Mesendoderm (in vitro differentiated cells): ENCODE data around the gene RNF220.

ENCODE experiments used
- DNase-seq: peaks from one replicate; pipeline ENCODE4 v3.0.0; 2013
- H2AK5ac ChIP-seq: 2 replicates; pipeline ENCODE4 v1.6.1; 2013; ENCODE audit warnings: low read length, inconsistent platforms
- H2BK120ac ChIP-seq: 2 replicates; pipeline ENCODE4 v1.6.1; 2013; ENCODE audit warnings: low read depth, mild to moderate bottlenecking, low read length, moderate library complexity, mixed read lengths
- H2BK15ac ChIP-seq: replicated peaks from 2 replicates; pipeline ENCODE4 v1.6.1; 2013; ENCODE audit warnings: low read depth, mild to moderate bottlenecking, moderate library complexity
- H2BK5ac ChIP-seq: 2 replicates; pipeline ENCODE4 v1.6.1; 2013; ENCODE audit warnings: low read length, inconsistent platforms
- H3K18ac ChIP-seq: 2 replicates; pipeline ENCODE4 v1.6.1; 2013; ENCODE audit warnings: mild to moderate bottlenecking, low read length, mixed read lengths
- H3K23ac ChIP-seq: one replicate; pipeline ENCODE4 v1.6.1; 2013; ENCODE audit warnings: low read length
- H3K27ac ChIP-seq: 2 replicates; pipeline ENCODE4 v1.5.1; 2013; ENCODE audit warnings: low read depth, mild to moderate bottlenecking, inconsistent platforms, low read length, moderate library complexity
- H3K27me3 ChIP-seq: 2 replicates; pipeline ENCODE4 v1.6.1; 2013; ENCODE audit warnings: low read length, control low read depth, mild to moderate bottlenecking, inconsistent platforms; ENCODE audit not compliant: insufficient read depth, poor library complexity
- H3K36me3 ChIP-seq: 2 replicates; pipeline ENCODE4 v1.6.1; 2013; ENCODE audit warnings: low read length, inconsistent platforms; ENCODE audit not compliant: control insufficient read depth, insufficient read depth
- H3K4ac ChIP-seq: one replicate; pipeline ENCODE4 v1.6.1; 2013; ENCODE audit warnings: low read depth, mild to moderate bottlenecking, low read length, moderate library complexity
- H3K4me1 ChIP-seq: 2 replicates; pipeline ENCODE4 v1.6.1; 2013; ENCODE audit warnings: low read depth, low read length, inconsistent platforms; ENCODE audit not compliant: control insufficient read depth
- H3K4me2 ChIP-seq: 2 replicates; pipeline ENCODE4 v1.6.1; 2013; ENCODE audit warnings: low read length
- H3K4me3 ChIP-seq: 2 replicates; pipeline ENCODE4 v1.5.1; 2013; ENCODE audit warnings: mild to moderate bottlenecking, low read length
- H3K56ac ChIP-seq: one replicate; pipeline ENCODE4 v1.6.1; 2013; ENCODE audit warnings: low read length
- H3K79me1 ChIP-seq: 2 replicates; pipeline ENCODE4 v1.6.1; 2013; ENCODE audit warnings: low read length, inconsistent platforms
- H3K79me2 ChIP-seq: 2 replicates; pipeline ENCODE4 v1.6.1; 2013; ENCODE audit warnings: mild to moderate bottlenecking, low read length; ENCODE audit not compliant: control insufficient read depth, insufficient read depth
- H3K9ac ChIP-seq: 2 replicates; pipeline ENCODE4 v1.6.1; 2013; ENCODE audit warnings: low read length, inconsistent platforms
- H4K5ac ChIP-seq: one replicate; pipeline ENCODE4 v1.6.1; 2013; ENCODE audit warnings: low read length
- H4K8ac ChIP-seq: one replicate; pipeline ENCODE4 v1.6.1; 2013; ENCODE audit warnings: low read depth, mild to moderate bottlenecking, control low read depth, low read length, moderate library complexity
- WGBS: extraction: QIAGEN DNeasy Blood & Tissue Kit; methylation state at CpG from one replicate; pipeline ENCODE4 v1.1.7; 2013; ENCODE audit warnings: low lambda C conversion rate, missing lambda C conversion rate; ENCODE audit not compliant: insufficient coverage; ENCODE audit errors: extremely low coverage; 5-methylcytosine and 5-hydroxymethylcytosine counted together

The RNF220 gene

GRCh38 chr1:44642255-44642654 lies 237.2 kb downstream of the RNF220 start:
- Histone ChIP-seq H3K36me3 (peaks cover 21% of the 10 kb centered on the region), H3K27me3 (no peaks in the 10 kb centered on the region), H3K4me3 (no peak overlapping the region), H4K5ac (no peak overlapping the region), H2AK5ac (no peak overlapping the region), H3K18ac (no peak overlapping the region), H2BK120ac (no peak overlapping the region), H3K79me1 (peaks cover 3% of the 10 kb centered on the region), H3K4me1 (no peaks in the 10 kb centered on the region), H3K56ac (no peak overlapping the region), H3K9ac (no peak overlapping the region), H3K4me2 (no peak overlapping the region), H4K8ac (no peak overlapping the region), H2BK15ac (no peak overlapping the region), H3K4ac (no peak overlapping the region), H2BK5ac (no peak overlapping the region), H3K27ac (no peak overlapping the region), H3K79me2 (no peaks in the 10 kb centered on the region), H3K23ac (no peak overlapping the region)
- no peak for DNase-seq
- WGBS, result no CpG with 5 or more reads among the region's 2 CpGs

GRCh38 chr1:44642925-44643324 lies 237.9 kb downstream of the RNF220 start:
- Histone ChIP-seq H3K23ac (no peak overlapping the region), H3K4me3 (no peak overlapping the region), H2BK5ac (no peak overlapping the region), H3K79me1 (peaks cover 3% of the 10 kb centered on the region), H2BK15ac (no peak overlapping the region), H3K4me2 (no peak overlapping the region), H3K18ac (no peak overlapping the region), H3K79me2 (no peaks in the 10 kb centered on the region), H3K27me3 (no peaks in the 10 kb centered on the region), H2AK5ac (no peak overlapping the region), H2BK120ac (no peak overlapping the region), H3K36me3 (peaks cover 20% of the 10 kb centered on the region), H4K8ac (no peak overlapping the region), H3K9ac (no peak overlapping the region), H3K4me1 (no peaks in the 10 kb centered on the region), H3K27ac (no peak overlapping the region), H3K56ac (no peak overlapping the region), H4K5ac (no peak overlapping the region), H3K4ac (no peak overlapping the region)
- whole genome bisulfite sequencing, result no CpG with 5 or more reads among the region's 3 CpGs
- DNase-seq, result no peak

GRCh38 chr1:44643721-44644334 lies 238.8 kb downstream of the RNF220 start:
- Histone ChIP-seq H2BK120ac (no peak overlapping the region), H3K36me3 (peaks cover 20% of the 10 kb centered on the region), H3K56ac (no peak overlapping the region), H3K4me2 (no peak overlapping the region), H3K9ac (no peak overlapping the region), H3K23ac (no peak overlapping the region), H3K4me1 (no peaks in the 10 kb centered on the region), H3K18ac (no peak overlapping the region), H3K4ac (no peak overlapping the region), H2AK5ac (no peak overlapping the region), H4K8ac (no peak overlapping the region), H3K79me1 (peaks cover 3% of the 10 kb centered on the region), H3K79me2 (no peaks in the 10 kb centered on the region), H3K27me3 (no peaks in the 10 kb centered on the region), H3K4me3 (no peak overlapping the region), H4K5ac (no peak overlapping the region), H2BK15ac (no peak overlapping the region), H2BK5ac (no peak overlapping the region), H3K27ac (no peak overlapping the region)
- no CpG with 5 or more reads among the region's 9 CpGs for WGBS
- no peak for DNase-seq

- Histone ChIP-seq H4K5ac (no peak overlapping the region), H3K23ac (no peak overlapping the region), H3K18ac (no peak overlapping the region), H3K4me2 (no peak overlapping the region), H3K56ac (no peak overlapping the region), H2BK15ac (no peak overlapping the region), H2AK5ac (no peak overlapping the region), H3K79me1 (peaks cover 3% of the 10 kb centered on the region), H3K27ac (no peak overlapping the region), H4K8ac (no peak overlapping the region), H2BK5ac (no peak overlapping the region), H3K27me3 (no peaks in the 10 kb centered on the region), H3K4me1 (no peaks in the 10 kb centered on the region), H3K4ac (no peak overlapping the region), H3K36me3 (peaks cover 16% of the 10 kb centered on the region), H3K9ac (no peak overlapping the region), H3K4me3 (no peak overlapping the region), H2BK120ac (no peak overlapping the region), H3K79me2 (no peaks in the 10 kb centered on the region)
- no peak for DNase-seq
- WGBS, result no CpG with 5 or more reads among the region's 7 CpGs
Measured at GRCh38 chr1:44644806-44645205, 239.8 kb downstream of the RNF220 start.

- H3K4me2 ChIP-seq, result no peak overlapping the region
- H3K4me1 ChIP-seq, result no peaks in the 10 kb centered on the region
- no peak overlapping the region for H4K5ac ChIP-seq
- peaks cover 15% of the 10 kb centered on the region for H3K36me3 ChIP-seq
- H3K27ac ChIP-seq, result no peak overlapping the region
- no peak overlapping the region for H2AK5ac ChIP-seq
- no peak overlapping the region for H3K18ac ChIP-seq
- no peak overlapping the region for H3K4ac ChIP-seq
- H4K8ac ChIP-seq, result no peak overlapping the region
- no peak overlapping the region for H3K56ac ChIP-seq
- no peak overlapping the region for H3K23ac ChIP-seq
- H2BK15ac ChIP-seq, result no peak overlapping the region
- WGBS, result no CpG with 5 or more reads among the region's 18 CpGs
- H2BK5ac ChIP-seq, result no peak overlapping the region
- H3K4me3 ChIP-seq, result no peak overlapping the region
- H2BK120ac ChIP-seq, result no peak overlapping the region
- H3K79me1 ChIP-seq, result peaks cover 3% of the 10 kb centered on the region
- no peak for DNase-seq
- H3K9ac ChIP-seq, result no peak overlapping the region
- no peaks in the 10 kb centered on the region for H3K79me2 ChIP-seq
- no peaks in the 10 kb centered on the region for H3K27me3 ChIP-seq
Measured at GRCh38 chr1:44645476-44646244, 240.6 kb downstream of the RNF220 start.
